Activated CD8-positive, alpha-beta memory T cell treated with anti-CD3 and anti-CD28 coated beads, Interleukin-2, amount 50 U/mL, for 1 hour (primary cell): ENCODE measurements around the gene NEURL1.
"Not testable (repeated sequence)": the region's sequence is repeated elsewhere in the genome, so short reads cannot be mapped to it uniquely, and the experiment has no call there.

Experiments
- DNase-seq: peaks from one replicate; pipeline ENCODE4 v3.0.0-alpha.2; 2020; ENCODE audit errors: extremely low read depth

NEURL1 gene

DNA sequence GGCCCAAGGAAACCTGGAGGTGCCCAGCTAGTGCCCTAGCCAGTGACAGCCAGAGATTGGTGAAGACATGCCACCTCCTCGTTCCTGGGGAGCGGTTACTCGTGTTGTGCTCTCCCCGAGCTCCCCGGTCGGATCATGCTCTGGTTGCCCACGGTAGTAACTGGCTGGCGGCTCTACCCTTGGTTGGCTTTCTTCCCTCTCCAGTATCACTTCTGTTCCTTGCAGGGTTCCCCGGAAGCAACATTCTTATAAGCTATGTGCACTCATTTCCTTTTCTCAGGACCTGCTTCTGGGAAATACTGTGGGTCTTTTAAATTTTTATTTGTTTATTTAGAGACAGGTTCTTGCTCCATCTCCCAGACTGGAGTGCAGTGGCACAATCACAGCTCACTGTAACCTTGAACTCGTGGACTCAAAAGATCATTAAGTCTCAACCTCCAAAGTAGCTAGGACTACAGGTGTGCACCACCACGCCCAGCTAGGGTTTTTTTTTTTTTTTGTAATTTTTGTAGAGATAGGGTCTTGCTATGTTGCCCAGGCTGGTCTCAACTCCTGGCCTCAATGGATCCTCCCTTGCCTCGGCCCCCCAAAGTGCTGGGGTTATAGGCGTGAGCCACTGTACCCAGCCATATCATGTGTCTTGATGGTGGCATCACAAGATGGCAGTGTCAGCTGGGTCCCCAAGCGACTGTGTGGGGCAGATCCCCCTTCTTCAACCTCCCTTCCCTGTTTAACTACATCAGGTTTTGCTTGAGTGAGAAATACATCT is 27.9 kb upstream of the NEURL1 start:
- no peak for DNase-seq

DNA sequence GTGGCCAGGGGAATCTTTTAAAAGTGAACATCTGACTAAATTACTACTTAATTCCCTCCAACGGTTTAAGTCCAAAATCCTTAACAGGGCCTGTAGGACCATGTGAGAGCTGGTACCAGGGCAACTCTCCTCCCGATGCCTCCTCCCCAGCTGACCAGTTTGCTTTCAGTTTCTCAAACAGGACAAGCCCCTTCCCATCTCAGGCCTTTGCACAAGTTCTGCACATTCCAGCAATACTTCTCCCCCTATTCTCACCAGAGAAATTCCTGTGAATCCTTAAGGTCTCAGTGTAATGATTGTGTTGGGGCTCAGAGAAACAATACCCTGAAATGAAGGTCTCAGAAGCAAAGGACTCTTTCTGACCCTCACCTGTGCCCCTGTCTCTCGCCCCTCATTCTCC is 26.8 kb upstream of the NEURL1 start:
- no peak for DNase-seq

DNA sequence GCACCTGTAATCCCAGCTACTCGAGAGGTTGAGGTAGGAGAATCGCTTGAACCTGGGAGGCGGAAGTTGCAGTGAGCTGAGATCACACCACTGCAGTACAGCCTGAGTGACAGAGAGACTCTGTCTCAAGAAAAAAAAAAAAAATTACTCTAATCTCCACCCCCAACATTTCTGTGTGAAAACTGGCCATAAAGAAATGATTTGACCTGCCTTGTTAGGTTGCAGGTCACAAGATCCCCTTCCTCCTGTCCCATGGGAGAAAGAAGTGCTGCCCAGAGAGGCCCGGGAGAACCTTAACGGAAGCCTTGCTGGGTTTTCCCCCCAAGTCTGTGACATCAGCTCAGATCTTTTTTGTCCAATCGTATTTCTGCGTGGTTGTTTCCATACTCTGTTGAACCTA is 26.1 kb upstream of the NEURL1 start:
- no peak for DNase-seq

DNA sequence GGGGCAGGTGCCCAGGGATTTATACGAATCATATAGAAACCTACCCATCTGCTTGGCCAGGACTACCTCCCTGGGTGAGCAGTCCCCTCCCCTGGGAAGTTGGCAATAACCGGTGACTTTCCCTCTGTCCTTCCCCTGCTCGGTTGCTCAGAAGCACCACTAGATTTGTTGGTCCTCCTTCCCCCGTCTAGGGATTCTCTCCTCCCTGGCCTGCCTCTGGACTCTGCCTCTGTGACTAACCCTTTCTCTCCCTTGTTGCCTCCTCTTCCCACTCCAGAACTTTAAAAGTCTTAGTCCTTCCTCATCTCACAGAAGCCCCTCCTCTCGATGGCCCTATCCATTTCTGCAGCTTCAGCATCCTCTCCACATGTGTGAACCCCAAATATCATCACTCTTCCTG is 24.3 kb upstream of the NEURL1 start:
- no peak for DNase-seq

DNA sequence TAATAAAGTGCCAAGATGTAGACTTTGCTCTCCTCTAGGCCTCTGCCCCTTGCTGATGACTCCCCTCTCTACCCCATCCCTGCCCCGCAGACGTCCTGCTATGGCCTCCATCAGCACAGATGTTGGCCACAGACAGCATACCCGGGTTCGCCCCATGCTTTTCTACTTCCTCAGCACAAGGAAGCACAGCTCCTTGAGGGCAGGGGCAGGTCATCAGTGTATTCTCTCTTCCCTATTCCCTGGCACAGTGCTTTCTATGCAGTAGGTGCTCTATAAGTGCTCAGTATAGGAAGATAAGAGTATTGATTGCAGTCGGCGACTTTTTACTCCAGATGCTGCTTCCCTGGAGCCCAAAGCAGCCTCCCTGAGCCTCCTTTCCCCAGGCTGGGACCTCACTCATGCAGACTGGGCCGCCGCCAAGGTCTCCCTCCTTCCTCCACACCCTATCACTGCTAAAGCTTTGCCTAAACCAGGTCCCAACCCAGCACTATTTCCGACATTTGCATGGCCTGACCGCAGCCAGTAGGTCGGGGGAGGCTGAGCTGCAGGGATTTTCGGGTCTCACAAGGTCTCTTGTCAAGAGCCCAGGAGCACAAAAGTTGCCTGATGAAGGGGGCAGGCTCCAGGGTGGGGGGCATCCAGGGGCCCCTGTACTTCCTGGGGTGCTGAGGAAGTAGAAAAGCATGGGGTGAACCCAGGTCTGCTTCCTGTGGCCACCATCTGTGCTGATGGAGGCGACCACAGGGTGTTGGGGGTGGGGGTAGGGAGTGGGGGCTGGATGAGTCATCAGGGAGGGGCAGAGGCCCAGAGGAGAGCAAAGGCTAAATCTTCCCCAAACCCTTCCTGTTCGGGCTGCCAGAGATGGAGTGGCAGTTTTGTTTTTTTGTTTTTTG is 22.5 kb upstream of the NEURL1 start:
- peak; percentile 38 for DNase-seq

DNA sequence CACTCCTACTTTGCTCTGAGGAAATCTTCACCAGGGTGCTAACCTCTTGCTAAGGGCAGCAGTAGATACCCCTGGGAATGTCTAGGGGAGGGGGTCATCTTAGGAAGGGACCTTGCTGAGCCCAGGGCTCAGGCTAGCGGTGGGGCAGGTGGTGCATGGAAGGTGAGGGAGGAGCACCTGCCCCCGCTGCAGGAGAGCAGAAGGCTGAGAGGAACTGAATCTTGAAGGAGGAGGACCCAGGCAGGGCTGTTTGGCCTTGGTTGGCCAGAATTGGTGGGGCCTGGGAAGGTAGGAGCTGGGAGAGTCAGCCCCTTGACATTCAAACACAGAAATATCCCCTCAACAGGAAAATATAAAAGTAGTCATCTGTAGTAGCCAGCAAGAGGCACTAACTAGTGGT is 21.5 kb upstream of the NEURL1 start:
- no peak for DNase-seq

DNA sequence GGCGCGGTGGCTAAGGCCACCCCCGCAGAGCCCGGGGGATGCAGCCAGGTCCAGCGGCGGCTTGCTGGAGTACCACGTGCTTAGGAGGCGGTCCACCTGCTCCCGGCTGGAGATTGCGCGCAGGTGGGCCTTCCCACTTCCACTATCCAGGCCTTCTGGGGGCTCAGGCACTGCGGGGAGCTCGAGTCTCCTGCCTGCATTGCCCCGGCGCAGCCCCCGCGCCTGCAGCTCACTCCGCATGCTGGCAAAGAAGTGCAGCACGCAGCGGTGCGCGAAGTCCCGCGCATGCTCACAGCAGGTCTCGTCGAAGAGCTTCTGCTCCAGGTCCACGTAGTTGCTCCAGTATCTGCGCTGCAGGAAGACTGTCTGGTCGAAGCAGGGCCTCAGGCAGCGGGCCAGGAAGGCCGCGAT is 20.2 kb upstream of the NEURL1 start:
- DNase-seq, result no peak

DNA sequence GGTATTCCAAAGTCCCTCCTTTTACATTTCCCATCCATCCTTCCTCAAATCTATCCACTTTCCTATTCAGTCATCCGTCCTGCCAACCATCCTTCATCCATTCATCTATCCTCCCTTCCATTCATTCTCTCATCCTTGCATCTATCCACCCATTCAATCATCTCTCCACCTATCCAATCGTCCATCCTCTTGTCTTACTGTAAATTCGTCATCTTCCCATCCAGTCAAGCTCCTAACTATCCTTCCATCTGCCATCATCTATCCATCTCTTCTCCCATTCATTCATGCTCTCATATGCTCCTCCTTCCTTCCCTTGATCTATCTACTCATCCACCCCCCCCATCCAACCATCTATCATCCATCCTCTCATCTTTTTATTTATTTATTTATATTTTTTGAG is 19.4 kb upstream of the NEURL1 start:
- DNase-seq, result no peak

DNA sequence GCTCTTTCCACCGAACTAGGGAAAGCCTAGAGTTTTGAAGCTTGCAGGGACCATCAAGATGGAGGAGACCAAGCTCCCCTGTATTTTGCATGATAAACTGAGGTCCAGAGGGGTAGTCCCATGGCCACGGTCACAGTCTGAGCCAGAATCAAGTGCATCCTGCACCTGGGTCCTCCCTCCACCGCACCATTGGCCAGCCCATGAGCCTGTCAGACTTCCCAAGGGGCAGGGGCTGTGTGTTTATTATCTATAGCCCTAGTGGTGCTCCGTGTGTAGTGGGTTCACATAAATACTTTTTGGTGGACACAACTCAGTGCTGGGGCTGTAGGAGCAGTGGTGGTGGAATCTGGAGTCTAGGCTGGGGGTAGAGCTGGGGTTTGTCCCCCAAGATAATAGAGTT is 18.1 kb upstream of the NEURL1 start:
- no peak for DNase-seq

DNA sequence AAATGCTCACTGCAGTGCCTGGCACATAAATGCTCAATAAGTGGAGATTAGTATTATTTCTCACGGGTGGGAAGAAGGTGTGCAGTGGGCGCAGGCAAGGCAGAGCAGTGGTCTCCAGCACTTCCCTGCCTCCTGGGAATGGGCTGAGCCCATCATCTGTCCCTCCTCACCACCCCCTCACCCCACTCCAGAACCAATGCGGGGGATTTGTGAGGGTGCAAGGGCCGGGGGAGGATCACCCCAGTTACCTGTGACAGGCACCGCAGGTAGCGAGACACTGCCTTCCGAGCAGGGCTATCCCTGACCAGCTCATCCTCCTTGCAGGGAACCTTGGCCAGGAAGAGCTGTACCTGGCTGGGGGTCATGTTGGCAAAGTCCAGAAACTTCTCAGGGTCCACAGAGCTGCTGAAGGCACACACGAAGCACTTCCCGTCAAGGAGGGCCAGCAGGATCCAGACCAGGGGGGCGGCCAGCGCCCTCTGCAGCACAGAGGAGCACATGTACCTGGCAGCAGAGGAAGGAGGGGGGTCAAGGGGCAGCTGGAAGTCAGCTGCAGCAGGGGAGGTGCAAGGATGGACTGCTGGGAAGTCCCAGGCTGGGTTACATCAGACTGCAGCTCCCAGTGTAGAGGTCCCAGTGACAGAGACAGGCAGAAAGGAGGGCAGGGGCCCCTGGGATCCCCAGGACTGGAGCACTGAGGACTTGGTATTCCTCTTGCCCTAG is 17.3 kb upstream of the NEURL1 start:
- no peak for DNase-seq

DNA sequence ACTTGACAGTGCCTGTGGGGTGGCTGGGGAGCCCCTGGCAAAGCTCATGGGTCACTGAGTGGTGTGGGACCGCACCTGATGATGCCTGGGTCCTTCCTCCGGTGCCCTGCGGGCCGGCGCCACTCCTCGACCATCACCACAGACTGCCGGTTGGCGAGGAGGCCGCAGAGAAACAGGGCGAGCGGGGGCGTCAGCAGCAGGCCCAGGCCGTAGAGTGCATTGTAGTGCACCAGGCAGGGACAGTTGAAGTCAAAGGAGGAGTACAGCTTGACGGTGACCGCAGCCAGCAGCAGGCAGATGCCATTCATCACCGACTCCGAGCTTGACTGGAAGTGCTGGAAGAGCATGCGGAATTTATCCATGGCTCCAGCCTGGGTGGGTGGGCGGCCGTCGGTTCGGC is 14.8 kb upstream of the NEURL1 start:
- DNase-seq, result no peak

DNA sequence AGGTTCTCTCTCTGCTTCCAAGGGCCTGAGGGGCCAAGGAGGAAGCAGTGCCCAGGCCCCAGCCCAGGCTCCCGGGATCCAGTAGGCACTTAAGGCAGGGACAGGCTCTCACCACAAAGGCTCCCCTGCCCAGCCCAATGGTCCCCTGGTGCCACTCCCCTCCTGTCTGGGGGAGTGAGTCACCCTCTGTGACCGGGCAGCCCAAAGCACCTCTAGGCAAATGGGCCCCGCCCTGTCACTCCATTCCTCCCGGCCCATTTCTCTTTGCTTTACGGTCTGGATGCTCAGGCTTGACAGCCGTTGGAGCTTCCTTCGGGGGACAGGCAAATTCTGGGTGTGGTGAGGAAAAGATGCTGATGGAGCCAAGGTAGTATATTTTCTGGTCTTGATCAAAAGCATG is 14.4 kb upstream of the NEURL1 start, which contains the start of gene CALHM3:
Gene CALHM3 (minus strand): TSS at position 106 of the 400 bp plus-strand sequence. CDS start 208 bp downstream, outside the sequence.
- no peak for DNase-seq

DNA sequence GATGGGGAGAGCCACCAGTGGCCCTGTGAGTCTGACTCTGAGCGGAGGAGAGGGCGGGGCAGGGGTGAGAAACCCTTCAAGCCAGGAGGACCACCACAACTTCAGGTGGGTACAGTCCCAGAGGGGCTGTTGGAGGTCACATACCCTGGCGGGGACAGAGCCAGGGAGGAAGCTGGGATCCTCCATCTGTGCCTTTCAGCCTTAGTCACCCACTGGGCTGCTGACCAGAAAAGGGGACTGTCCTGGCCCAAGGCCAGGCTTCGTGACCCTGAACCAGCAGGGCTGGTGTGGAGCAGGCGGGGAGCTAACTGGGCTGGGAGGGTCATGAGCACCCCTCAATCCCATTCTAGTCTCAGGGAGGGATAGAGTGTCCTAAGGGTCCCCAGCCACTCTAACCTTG is 13.0 kb upstream of the NEURL1 start:
- no peak for DNase-seq

DNA sequence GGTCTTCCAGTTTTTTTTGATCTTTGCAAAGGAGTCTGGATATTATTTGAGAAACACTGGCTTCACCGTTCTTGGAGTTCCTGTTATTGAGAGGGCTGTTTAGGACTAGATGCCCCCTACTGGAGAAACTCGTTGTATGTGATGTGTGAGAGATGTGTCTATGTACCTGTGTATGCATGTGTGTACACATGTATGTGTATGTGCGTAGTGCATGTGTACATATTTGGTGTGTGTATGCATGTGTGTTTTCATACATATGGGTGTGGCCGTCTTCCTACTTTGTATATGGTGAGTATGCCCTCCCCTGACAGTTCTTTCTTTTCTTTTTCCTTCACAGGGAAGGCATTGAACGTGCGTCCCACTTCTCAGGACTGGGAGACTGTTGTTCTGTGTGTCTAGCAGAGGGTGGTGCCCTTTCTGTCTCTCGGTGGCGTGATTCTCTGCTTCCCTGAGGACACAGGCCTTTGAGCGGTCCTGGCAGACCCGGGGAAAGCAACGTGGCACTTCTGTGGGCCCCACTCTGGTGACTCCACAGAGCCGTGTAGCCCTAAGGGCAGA is 11.5 kb upstream of the NEURL1 start:
- no peak for DNase-seq

DNA sequence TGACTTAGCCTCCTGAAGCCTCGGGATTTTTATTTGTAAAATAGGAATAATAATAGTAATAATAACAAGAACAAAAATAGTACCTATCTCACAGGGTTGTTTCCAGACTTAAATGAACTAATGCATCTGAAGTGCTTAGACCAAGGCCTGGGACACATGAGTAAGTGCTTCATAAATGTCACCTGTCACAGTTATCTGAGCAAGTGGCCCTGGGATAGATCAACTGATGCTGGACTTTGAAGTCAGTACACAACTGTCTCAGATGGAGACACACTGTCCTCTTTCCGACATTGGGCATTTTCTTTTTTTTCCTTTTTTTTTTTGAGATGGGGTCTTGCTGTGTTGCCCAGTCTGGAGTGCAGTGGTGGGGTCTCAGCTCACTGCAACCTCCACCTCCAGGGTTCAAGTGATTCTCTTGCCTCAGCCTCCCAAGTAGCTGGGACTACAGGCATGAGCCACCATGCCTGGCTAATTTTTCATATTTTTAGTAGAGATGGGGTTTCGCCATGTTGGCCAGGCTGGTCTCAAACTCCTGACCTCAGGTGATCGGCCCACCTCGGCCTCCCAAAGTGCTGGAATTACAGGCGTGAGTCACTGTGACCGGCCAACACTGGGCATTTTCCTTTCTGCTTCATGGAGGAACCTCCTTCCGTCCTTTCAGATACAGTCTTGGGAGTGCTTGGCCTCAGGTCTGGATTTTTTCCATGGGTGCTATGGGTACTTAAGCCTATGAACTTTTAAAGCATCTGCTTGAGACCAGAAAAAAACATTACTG is 6.7 kb upstream of the NEURL1 start:
- not testable (repeated sequence) for DNase-seq

DNA sequence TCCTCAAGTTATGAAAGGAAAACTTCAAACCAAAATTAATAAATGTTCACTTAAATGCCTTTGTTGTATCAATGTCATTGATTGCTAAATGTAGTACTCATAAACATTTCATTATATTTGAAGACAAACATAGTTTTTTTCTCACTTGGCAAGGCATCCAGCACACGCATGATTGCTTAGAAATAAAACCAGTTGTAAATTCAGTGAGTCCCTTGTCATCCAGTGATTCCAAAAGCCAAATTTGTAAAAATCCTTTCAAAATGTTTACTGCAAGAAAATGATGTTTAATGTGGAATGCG is 6.1 kb upstream of the NEURL1 start:
- DNase-seq, result no peak

DNA sequence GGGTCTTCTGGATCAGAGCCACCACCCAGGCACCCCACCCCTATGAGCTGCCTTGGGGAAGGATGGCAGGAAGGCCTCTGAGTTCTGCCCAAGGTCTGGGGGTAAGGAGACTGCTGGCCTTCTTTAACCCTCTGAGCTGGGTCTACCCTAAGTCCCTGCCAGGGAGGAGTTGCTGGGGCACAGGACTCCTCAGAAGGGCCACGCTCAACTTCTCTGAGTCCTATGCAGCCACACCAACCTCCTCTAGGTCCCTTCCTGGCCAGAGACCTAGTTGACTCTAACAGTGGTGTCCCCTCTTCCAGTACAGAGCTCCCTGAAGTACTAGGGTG is 2.6 kb upstream of the NEURL1 start:
- no peak for DNase-seq

DNA sequence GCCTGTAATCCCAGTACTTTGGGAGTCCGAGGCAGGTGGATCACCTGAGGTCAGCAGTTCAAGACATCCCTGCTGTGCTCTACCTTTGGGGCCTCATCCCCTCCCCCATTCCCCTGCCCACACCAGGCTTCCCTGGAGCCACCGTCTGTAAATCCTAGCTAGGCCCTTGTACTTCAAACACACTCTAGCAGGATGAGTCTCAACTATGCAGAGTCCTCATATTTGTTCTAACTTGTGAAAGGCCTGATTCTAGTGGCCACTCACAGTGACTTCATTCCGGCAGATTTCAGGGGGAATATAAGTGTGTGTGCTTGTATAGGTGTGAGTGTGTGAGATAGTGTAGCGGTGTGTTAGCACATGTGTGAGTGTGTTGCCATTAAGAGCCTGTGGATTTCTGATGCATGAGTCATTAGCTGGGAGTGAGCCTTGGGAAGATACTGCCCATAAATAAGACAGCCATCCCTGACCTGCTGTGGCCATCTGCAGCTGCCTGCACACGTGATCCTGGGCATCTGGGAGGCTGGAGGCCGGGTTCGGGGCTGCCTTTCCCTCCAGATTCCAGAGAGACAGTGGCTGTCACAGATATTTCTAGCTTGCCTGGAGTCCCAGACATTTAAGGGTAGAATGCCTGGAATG is 1.7 kb upstream of the NEURL1 start:
- DNase-seq, result no peak

DNA sequence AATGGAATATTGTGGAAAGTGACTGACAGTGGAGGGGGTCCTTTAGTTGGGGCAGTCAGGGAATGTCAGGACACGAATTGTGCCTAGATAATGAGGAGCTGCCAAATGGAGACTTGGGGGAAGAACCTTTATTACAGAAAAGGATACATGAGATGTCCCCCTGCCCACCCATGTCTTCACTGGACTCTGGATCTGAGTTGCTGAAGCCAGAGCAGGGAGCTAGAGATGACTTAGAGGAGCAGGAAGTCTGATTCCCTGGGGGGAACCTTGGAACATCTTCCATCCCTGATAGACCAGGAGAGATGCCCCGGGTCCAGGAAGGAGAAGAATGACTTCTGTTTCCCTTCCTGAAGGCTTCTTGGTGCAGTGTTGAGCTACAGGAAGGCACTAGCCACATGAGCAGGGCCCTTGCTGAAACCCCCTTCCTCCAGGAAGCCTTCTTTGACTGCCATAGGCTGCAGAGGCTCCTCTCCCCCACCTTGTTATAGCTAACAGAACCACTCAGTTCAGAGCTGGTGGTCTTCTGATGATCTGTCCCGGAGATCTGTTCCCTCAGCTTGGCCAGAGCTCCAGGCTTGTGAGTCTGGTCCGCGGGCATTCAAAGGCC is 747 bp upstream of the NEURL1 start:
- no peak for DNase-seq
